Hematopoietic multipotent progenitor cell treated with erythropoietin and hydrocortisone succinate and interleukin-3 and kit ligand, for 17 days (in vitro differentiated cells): ENCODE data around the gene TMEM253.

Source experiments
- DNase-seq: peaks from one replicate; pipeline ENCODE4 v3.0.0-alpha.2; 2015; ENCODE audit warnings: low spot score

Gene TMEM253

DNA sequence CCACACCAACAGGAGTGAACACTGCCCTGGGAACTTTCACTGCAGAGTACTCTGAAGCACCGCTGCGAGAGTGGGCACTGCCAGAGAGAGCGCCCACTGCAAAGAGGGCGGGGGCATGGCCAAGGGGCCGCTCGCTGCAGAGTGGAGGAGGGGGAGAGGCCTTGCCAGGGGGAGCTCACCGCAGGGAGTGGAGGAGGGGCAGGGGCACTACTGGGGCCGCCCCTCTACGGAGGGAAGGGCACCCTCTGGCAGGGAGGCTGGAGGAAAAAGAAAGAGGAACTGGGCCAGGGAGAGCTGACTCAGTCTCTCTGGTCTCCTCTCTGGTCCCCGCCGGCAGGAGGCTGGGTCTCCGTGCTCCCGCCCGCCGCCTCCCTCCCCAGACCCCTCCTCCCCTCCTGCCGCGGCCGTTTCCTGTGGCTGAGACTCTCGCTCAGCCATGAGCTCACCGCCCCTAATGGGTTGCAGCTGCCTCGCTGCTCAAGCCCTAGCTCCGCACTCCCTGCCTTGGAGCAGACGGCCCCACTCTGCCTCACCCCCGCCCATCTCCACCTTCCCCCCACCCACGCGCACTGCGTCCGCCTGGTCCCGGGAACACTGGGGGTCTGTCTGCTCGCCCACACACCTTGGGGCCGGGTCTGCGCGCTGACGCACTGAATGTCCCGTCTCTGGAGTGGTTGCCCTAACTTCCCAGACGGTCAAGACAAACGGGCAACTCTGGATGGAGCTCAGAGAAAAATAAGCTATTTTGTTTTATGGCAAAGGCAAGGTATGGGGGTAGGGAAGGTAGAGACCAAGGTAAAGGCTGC lies 29.4 kb upstream of the TMEM253 start:
- DNase-seq = no peak

DNA sequence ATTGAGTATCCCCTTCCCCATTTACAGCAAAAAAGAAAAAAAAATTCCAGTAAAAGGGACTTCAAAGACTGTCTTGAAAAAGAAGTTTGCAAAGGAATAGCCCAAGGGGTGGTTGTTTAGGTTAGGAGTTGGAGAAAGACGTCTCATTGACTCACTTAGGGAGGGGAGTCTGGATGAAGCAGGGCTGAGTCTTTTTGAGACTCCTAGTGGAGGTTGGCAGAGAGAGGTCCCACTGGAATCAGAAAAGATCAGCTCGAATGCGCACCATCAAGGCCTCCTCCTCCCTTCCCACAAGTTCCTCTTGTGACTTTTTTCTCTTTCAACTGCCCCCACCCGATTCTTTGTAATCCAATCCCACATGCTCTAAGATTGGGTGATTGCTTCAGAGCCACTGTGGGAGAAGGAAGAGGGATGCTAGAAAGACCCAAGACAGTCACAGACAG lies 28.8 kb upstream of the TMEM253 start:
- DNase-seq = no peak

DNA sequence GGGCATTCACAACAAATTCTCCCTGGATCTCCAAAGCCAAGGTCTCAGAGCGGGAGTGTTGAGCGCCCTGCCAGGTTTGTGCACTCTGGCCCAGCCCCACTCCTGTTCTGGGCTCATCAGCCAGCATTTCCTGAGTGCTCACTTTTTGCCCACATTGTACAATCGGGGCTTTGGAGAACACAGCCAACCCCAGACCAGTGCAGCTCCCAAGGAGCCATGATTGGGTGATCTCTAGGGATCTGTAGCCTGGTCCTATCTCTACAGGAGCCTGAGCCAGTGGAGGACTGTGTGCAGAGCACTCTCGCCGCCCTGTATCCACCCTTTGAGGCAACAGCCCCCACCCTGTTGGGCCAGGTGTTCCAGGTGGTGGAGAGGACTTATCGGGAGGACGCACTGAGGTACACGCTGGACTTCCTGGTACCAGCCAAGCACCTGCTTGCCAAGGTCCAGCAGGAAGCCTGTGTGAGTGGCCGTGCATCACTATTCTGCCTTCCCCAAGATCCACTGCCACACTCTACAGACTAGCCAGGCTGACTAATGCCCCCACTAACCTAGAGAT lies 28.0 kb upstream of the TMEM253 start:
- no peak for DNase-seq

DNA sequence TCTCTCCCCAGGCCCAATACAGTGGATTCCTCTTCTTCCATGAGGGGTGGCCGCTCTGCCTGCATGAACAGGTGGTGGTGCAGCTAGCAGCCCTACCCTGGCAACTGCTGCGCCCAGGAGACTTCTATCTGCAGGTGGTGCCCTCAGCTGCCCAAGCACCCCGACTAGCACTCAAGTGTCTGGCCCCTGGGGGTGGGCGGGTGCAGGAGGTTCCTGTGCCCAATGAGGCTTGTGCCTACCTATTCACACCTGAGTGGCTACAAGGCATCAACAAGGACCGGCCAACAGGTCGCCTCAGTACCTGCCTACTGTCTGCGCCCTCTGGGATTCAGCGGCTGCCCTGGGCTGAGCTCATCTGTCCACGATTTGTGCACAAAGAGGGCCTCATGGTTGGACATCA lies 26.9 kb upstream of the TMEM253 start:
- no peak for DNase-seq

DNA sequence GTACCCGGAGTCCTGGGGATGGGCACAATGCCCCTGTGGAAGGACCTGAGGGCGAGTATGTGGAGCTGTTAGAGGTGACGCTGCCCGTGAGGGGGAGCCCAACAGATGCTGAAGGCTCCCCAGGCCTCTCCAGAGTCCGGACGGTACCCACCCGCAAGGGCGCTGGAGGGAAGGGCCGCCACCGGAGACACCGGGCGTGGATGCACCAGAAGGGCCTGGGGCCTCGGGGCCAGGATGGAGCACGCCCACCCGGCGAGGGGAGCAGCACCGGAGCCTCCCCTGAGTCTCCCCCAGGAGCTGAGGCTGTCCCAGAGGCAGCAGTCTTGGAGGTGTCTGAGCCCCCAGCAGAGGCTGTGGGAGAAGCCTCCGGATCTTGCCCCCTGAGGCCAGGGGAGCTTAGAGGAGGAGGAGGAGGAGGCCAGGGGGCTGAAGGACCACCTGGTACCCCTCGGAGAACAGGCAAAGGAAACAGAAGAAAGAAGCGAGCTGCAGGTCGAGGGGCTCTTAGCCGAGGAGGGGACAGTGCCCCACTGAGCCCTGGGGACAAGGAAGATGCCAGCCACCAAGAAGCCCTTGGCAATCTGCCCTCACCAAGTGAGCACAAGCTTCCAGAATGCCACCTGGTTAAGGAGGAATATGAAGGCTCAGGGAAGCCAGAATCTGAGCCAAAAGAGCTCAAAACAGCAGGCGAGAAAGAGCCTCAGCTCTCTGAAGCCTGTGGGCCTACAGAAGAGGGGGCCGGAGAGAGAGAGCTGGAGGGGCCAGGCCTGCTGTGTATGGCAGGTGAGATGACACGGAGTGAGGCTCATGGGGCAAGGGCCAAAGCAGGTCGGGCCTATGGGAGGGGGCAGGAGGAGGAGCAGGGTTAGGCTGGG lies 26.2 kb upstream of the TMEM253 start:
- no peak for DNase-seq

DNA sequence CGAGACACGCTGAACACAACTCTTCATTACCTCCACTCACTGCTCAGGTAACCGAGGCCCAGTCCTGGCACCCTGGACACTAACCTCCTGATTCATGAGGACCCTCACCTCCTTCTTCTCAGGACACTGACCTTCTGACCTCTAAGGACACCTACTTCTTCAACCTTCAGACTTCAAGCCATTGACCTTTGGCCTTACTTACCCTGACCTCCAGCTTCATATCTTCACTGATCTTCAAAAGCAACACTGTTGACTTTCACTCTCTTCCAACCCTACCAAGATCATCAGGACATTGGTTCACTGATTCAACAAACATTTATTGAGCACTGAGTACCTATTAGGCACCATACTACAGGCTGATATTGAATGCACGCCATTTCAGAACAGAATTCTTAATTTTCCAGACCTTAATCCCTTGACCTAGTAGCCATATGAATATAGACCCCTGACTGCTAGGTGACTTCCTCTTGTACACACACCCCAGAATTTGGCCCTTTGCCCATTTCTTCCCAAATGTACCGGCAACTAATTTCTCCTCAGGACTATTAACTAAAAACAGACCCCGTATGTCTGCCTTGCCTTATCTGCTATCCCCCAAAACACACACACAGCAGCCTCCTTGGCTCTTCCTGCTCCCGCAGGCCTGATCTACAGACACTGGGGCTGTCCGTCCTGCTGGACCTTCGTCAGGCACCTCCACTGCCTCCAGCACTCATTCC lies 25.0 kb upstream of the TMEM253 start:
- no peak for DNase-seq

DNA sequence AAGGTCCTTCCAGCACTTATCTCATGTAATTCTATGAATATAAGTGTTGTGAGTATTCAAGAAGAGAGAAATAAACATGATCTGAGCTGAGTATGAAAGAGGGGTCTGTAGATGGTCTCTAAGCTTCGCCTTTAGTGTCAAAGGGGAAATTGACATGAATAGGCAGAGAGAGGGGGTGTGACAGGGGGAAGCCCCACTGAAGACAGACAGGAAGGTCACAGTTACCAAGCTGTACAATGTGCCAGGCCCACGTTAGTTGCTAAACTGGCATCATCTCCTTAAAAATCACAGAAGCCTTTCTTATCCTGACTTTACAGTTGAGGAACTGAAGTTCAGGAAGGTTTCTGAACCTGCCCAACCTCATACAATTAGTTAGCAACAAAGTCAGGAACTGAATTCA lies 23.2 kb upstream of the TMEM253 start:
- no peak for DNase-seq

DNA sequence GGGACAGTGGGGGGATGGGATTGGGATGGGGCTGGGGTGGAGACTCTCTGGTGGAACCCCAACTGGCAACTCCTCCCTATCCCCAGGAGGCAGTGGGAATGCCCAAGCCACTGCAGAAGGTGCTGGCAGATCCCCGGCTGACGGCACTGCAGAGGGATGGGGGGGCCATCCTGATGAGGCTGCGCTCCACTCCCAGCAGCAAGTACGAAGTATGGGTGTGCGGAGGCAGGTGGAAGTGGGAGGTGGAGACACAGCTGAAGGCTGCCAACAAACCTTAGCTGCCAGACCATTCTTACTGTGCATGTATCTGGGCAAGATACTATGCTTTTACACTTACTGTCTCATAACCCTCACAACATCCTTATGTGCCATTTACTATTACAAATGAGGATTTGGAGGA lies 22.6 kb upstream of the TMEM253 start:
- DNase-seq = no peak

DNA sequence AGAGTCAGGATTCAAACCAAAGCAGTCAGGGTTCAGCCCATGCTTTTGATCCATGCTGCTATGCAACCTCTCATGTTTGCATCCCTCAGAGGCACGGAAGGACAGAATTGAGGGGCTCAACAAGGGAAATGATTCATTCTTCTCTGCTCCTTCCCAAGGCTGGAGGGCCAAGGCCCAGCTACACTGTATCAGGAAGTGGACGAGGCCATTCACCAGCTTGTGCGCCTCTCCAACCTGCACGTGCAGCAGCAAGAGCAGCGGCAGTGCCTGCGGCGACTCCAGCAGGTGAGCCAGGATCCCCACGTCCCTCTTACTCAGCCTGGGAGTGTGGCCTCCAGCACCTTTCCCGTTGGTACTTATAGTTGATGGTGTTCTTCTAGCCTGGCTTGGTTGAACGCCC lies 22.1 kb upstream of the TMEM253 start:
- DNase-seq = no peak

DNA sequence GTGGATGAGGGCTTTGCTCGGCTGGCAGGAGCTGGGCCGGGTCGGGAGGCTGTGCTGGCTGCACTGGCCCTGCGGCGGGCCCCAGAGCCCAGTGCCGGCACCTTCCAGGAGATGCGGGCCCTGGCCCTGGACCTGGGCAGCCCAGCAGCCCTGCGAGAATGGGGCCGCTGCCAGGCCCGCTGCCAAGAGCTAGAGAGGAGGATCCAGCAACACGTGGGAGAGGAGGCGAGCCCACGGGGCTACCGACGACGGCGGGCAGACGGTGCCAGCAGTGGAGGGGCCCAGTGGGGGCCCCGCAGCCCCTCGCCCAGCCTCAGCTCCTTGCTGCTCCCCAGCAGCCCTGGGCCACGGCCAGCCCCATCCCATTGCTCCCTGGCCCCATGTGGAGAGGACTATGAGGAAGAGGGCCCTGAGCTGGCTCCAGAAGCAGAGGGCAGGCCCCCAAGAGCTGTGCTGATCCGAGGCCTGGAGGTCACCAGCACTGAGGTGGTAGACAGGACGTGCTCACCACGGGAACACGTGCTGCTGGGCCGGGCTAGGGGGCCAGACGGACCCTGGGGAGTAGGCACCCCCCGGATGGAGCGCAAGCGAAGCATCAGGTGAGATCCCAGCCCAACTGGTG lies 19.2 kb upstream of the TMEM253 start:
- no peak for DNase-seq

DNA sequence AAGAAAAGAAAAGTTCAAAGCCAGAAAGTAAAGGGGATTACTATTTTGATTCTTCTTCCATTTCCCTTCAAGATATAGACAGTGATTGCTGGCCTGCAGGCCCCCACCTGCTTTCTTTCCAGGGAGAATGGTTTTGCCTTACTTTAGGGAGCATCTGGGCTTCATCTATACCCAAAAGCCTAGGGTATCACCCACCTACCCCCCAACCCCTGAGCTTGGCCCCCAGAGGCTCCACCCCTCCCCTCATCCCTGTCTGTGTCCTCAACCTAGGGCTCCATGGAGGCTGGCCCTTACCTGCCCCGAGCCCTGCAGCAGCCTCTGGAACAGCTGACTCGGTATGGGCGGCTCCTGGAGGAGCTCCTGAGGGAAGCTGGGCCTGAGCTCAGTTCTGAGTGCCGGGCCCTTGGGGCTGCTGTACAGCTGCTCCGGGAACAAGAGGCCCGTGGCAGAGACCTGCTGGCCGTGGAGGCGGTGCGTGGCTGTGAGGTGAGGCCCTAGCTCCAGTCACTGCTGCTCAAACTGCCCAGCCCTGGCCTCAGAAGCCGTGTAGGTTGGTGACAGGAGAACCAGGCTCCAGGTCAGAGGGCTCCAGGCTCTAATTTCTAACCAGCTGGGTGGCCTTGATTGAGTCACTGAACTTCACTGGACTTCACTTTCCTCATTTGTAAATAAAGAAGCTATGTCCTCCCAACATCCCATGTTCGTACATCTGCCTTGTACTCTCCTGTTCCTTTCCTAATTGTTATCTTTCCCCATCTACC lies 17.1 kb upstream of the TMEM253 start:
- DNase-seq = no peak

DNA sequence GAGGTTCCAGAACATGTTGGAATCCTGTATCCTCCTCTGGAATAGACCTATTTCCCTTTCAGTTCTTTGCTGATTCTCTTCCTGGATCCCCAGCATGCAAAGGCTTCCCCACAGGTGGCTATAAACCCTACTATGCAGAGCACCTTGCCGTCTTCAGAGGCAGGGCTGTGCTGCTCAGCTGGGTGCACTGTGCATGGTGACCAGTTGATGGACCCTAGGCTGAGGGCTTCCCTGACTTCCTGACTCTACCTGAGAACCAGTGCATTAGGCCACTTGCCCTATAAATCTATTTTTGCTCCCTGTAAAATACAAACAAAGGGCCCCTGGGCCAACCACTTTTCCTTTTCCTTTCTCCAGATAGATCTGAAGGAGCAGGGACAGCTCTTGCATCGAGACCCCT lies 16.5 kb upstream of the TMEM253 start:
- no peak for DNase-seq

DNA sequence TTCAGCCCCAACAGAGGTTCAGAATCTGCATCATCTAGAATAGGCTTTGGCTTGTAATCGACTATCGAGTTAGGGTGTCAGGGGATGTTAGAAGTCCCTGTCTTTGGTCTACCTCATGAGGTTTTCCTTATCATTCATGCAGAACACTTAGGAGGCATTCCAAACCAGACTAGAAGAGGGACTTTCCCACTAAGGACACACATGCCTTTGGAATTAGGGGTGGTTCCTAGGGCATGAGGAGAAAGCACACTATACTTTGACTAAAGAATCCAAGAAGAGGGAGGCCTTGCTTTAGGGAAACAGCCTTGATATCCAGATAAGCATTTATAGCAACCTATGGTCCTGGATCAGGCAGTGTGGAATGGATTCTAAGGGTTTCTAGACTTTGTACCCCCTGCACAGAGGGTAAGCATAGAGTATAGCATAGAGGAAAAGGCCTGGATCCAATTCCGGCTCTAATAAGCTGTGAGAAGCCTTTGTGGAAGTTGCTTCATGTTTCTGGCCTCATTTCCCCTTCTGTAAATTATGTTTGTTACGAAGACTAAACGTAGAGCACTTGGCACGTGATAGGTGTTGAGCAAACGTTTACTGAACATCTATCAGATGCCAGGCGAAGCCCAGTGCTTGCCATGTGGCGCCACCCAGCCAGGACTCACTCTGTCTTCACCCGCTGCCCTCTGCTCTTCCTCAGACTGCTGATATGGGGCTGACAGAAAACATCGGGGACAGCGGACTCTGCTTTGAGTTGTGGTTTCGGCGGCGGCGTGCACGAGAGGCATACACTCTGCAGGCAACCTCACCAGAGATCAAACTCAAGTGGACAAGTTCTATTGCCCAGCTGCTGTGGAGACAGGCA lies 15.6 kb upstream of the TMEM253 start:
- no peak for DNase-seq

DNA sequence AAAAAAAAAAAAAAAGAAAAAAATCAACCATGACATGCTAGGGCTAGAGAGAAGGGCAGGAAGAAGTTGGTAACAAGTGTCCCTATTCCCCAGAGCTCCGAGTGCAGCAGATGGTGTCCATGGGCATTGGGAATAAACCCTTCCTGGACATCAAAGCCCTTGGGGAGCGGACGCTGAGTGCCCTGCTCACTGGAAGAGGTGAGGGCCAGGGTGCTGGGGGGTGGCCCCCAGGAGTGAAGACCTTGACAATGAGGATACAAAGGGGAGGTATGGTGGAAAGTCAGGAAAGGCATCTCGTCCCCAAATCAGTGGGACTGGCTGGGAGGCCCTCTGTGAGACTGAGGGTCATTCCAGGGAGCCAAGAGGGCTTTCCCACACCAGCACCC lies 14.0 kb upstream of the TMEM253 start:
- DNase-seq = no peak

DNA sequence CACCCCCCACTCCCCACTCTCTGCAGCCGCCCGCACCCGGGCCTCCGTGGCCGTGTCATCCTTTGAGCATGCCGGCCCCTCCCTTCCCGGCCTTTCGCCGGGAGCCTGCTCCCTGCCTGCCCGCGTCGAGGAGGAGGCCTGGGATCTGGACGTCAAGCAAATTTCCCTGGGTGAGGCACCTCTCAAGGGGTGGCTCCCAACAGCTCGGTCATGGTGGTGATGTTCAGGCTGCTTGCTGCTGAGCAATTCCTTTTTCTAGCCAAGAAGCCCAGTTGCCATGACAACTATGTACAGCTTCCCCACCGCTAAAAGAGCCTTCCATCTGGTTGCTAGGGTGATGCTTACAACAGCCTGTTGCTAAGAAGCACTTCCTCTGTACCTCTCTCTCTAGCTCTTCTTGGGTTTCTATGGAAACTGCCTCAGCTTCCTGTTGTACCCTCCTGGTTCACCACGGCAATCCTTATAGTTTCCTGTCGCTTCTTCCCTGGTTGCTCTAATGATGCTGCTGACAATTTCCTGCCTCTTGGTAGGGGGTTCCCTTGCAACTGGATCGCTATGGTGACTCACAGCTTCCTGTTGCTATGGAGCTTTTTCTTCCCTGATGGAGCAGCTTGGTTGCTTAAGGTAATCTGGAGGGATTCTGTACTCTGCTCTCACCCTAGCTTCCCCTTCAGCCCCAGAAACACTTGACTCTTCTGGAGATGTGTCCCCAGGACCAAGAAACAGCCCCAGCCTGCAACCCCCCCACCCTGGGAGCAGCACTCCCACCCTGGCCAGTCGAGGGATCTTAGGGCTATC lies 13.4 kb upstream of the TMEM253 start:
- DNase-seq = no peak

DNA sequence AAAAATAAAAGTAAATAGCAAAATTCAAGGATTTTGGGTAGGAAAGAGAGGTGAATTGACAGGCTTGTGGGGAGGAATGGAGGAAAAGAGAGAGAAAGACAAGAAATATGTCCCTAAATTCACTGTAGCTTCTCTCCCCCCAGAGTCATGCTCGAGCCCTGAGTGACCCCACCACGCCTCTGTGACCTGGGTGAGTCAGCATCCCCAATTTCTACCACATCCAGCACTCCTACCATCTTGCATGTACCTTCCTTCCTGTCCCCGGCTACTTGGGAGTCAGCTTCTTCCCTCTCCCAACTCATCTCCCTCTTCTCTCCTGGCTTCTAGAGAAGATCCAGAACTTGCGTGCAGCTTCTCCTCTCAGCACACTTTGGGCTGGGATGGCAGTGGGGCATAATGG lies 12.2 kb upstream of the TMEM253 start:
- DNase-seq = no peak

DNA sequence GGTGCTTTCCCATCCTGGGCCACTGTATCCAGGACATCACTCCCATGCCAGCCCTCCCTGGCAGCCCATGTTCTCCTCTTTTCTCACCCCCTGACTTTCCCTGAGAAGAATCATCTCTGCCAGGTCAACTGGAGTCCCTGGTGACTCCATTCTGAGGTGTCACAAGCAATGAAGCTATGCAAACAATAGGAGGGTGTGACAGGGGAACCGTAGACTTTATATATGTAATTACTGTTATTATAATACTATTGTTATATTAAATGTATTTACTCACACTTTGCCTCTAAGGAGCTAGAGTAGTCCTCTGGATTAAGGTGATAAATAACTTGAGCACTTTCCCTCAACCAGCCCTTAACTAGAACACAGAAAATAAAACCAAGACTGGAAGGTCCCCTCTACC lies 11.6 kb upstream of the TMEM253 start:
- DNase-seq = no peak

DNA sequence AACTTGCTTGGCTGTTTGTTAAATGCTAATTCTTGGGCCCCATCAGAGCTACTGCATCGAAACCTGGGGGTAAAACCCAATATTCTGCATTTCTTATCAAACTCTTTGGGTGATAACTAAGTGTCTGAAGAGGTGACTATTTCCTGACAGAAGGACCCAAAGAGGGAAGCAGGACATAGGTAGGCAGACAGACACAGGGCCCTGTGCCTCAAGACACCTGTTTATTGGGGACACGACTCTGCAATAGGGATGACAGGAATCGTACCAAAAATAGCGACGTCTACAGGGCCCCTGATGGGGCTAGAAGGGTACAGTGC lies 11.0 kb upstream of the TMEM253 start:
- no peak for DNase-seq

DNA sequence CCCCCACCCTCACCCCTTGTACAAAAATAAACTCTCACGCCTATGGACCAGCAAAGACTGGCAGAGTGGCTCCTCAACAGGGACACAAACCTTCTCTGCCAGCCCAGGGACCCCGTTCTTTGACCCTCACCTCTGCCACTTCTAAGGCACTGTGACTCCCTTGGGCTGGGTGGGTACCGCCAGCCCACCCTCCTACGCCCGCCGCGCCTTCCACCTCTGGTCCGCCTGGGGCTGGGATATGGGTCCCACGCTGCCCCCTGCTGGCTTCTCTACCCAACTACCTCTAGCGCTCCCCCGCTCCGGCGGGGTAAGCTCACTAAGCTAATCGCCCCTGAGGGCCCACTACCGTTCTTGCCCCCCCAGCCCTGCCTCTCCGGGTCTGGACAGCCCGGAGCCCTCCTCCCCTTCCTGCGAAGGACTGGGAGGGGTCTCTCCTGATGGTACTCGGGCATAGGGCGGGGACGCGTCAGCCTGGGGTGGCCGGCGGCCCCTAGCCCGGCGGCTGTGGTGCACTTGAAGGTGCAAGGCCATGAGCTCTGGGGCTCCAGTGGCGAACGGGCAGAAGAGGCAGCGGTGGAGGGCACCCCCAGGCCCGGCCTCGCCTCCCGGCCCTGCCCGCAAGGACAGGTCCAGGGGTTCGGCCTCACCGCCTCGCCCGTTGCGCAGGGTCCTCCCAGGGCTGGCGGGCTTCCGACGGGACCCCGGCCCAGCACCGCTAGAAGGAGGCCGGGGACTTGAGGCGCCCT lies 10.5 kb upstream of the TMEM253 start:
- peak; percentile 30 for DNase-seq
